Parathyroid adenoma (tissue), 2 donors: Measurements from ENCODE around the gene GLB1L3.

ENCODE experiments used
- H2AFZ ChIP-seq: fragments of 300-600 bp; sonication (generic); one replicate; pipeline ENCODE4 v1.7.0; 2017; ENCODE audit warnings: antibody characterized with exemption, mild to moderate bottlenecking
- H3K27ac ChIP-seq: fragments of 300-600 bp; sonication (generic); one replicate; pipeline ENCODE4 v1.7.0; 2017
- H3K27me3 ChIP-seq: fragments of 300-600 bp; sonication (generic); one replicate; pipeline ENCODE4 v1.7.0; 2017; ENCODE audit warnings: low read length; ENCODE audit not compliant: control insufficient read depth, insufficient read depth
- H3K36me3 ChIP-seq: fragments of 300-600 bp; sonication (generic); one replicate; pipeline ENCODE4 v1.7.0; 2017; ENCODE audit warnings: low read length; ENCODE audit not compliant: control insufficient read depth, insufficient read depth
- H3K4me1 ChIP-seq: fragments of 300-600 bp; sonication (generic); one replicate; pipeline ENCODE4 v1.7.0; 2017; ENCODE audit warnings: control low read depth
- H3K4me2 ChIP-seq: fragments of 300-600 bp; sonication (generic); one replicate; pipeline ENCODE4 v1.7.0; 2017; ENCODE audit warnings: low read length
- H3K4me3 ChIP-seq: fragments of 300-600 bp; sonication (generic); one replicate; pipeline ENCODE4 v1.7.0; 2017; ENCODE audit warnings: low read depth, low read length
- H3K79me2 ChIP-seq: fragments of 300-600 bp; sonication (generic); one replicate; pipeline ENCODE4 v1.7.0; 2017; ENCODE audit warnings: control low read depth
- H3K9ac ChIP-seq: fragments of 300-600 bp; sonication (generic); one replicate; pipeline ENCODE4 v1.7.0; 2017; ENCODE audit warnings: mild to moderate bottlenecking
- H3K9me3 ChIP-seq: fragments of 300-600 bp; sonication (generic); one replicate; pipeline ENCODE4 v1.7.0; 2017; ENCODE audit warnings: low read length; ENCODE audit not compliant: control insufficient read depth
- CTCF ChIP-seq: fragments of 300-600 bp; sonication (generic); IDR thresholded peaks from one replicate; pipeline ENCODE4 v1.7.0; 2017; ENCODE audit warnings: antibody characterized with exemption, mild to moderate bottlenecking
- donor health status: primary hyperparathyroidism.

Gene GLB1L3

GRCh38 chr11:134338068-134338467 lies 61.9 kb downstream of the GLB1L3 start:
- H3K4me2 ChIP-seq = no peak overlapping the region
- no peaks in the 10 kb centered on the region for H3K36me3 ChIP-seq
- no peaks in the 10 kb centered on the region for H3K9me3 ChIP-seq
- no peaks in the 10 kb centered on the region for H3K27me3 ChIP-seq
- H2AFZ ChIP-seq = no peak overlapping the region
- no peak overlapping the region for H3K27ac ChIP-seq
- TF ChIP-seq CTCF = no peak
- H3K79me2 ChIP-seq = no peaks in the 10 kb centered on the region
- H3K4me3 ChIP-seq = no peak overlapping the region
- no peak overlapping the region for H3K9ac ChIP-seq
- no peaks in the 10 kb centered on the region for H3K4me1 ChIP-seq

- no peak overlapping the region for H3K27ac ChIP-seq
- no peak overlapping the region for H3K9ac ChIP-seq
- no peak for TF ChIP-seq CTCF
- H3K36me3 ChIP-seq = no peaks in the 10 kb centered on the region
- H2AFZ ChIP-seq = no peak overlapping the region
- H3K4me3 ChIP-seq = no peak overlapping the region
- no peaks in the 10 kb centered on the region for H3K4me1 ChIP-seq
- no peak overlapping the region for H3K4me2 ChIP-seq
- H3K9me3 ChIP-seq = no peaks in the 10 kb centered on the region
- H3K79me2 ChIP-seq = no peaks in the 10 kb centered on the region
- H3K27me3 ChIP-seq = no peaks in the 10 kb centered on the region
These were observed 62.5 kb downstream of the GLB1L3 start for GRCh38 chr11:134338654-134339053.

DNA sequence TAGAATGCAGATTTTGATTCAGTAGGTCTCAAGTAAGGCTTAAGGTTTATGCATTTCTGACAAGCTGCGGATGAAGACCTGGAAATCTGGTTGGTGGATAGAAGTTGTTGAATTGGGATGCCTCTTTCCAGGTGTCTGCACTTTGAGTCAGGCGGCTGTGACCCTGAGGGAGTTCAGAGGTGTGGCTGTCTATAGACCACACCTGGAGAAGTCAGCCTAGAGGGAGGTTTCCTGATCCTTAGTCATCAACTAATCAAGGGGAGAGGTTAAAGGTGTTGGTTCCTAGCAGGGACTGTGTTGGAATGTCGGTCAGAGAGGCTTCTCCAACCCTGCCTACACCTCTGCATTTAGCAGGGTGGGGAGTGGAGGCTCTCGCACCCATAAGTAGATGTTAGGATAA lies 63.6 kb downstream of the GLB1L3 start:
- no peak overlapping the region for H2AFZ ChIP-seq
- TF ChIP-seq CTCF = no peak
- H3K4me3 ChIP-seq = no peak overlapping the region
- no peaks in the 10 kb centered on the region for H3K79me2 ChIP-seq
- no peak overlapping the region for H3K9ac ChIP-seq
- no peaks in the 10 kb centered on the region for H3K9me3 ChIP-seq
- no peaks in the 10 kb centered on the region for H3K27me3 ChIP-seq
- H3K4me2 ChIP-seq = no peak overlapping the region
- no peak overlapping the region for H3K27ac ChIP-seq
- no peaks in the 10 kb centered on the region for H3K4me1 ChIP-seq
- no peaks in the 10 kb centered on the region for H3K36me3 ChIP-seq

DNA sequence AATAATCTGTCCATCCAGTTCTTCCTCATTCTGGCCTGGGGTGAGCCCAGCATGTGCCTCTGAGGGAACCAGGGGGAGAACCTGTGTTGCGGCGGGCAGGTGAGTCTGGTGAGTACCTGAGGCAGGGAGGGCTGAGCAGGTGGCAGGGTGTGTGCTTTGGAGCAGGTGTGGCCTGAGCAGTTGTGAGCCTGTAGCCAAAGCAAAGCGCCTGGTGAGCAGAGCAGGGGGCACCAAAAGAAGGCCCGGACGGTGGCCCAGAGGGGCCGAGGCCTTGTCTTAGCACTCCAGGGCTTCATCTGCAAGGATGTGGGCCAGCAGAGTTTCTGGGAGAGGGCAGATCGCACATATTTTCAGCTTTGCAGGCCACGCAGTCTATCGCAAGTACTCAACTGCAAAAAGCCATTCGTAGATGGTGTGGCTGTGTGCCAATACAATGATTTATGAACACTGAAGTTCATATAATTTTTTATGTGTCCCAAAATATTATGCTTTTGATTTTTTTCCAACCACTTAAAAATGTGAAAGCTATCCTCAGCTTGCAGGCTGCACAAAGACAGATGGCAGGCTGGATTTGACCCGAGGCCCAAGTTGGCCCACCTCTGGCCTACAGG lies 64.3 kb downstream of the GLB1L3 start:
- H3K9ac ChIP-seq = no peak overlapping the region
- H3K4me1 ChIP-seq = no peaks in the 10 kb centered on the region
- no peaks in the 10 kb centered on the region for H3K9me3 ChIP-seq
- H3K27me3 ChIP-seq = no peaks in the 10 kb centered on the region
- TF ChIP-seq CTCF = no peak
- no peak overlapping the region for H3K4me3 ChIP-seq
- H3K79me2 ChIP-seq = no peaks in the 10 kb centered on the region
- no peak overlapping the region for H2AFZ ChIP-seq
- no peak overlapping the region for H3K4me2 ChIP-seq
- H3K36me3 ChIP-seq = no peaks in the 10 kb centered on the region
- H3K27ac ChIP-seq = no peak overlapping the region

- H3K4me1 ChIP-seq = no peaks in the 10 kb centered on the region
- TF ChIP-seq CTCF = no peak
- H2AFZ ChIP-seq = no peak overlapping the region
- H3K27me3 ChIP-seq = no peaks in the 10 kb centered on the region
- no peak overlapping the region for H3K4me3 ChIP-seq
- no peaks in the 10 kb centered on the region for H3K36me3 ChIP-seq
- H3K27ac ChIP-seq = no peak overlapping the region
- no peaks in the 10 kb centered on the region for H3K9me3 ChIP-seq
- H3K79me2 ChIP-seq = no peaks in the 10 kb centered on the region
- no peak overlapping the region for H3K9ac ChIP-seq
- H3K4me2 ChIP-seq = no peak overlapping the region
These were observed 65.8 kb downstream of the GLB1L3 start for GRCh38 chr11:134341805-134342571.
